HG03520 (cell line): Measurements from ENCODE around the gene PCDHA11.
"Not testable (repeated sequence)": the region's sequence is repeated elsewhere in the genome, so short reads cannot be mapped to it uniquely, and the experiment has no call there.

ENCODE experiments used
- ATAC-seq: cut with Tn5 transposase; IDR thresholded peaks from one replicate; pipeline ENCODE4 v1.9.1; 2021; ENCODE audit warnings: mild to moderate bottlenecking, moderate library complexity; ENCODE audit not compliant: unreplicated experiment

PCDHA11 gene

GRCh38 chr5:140849831-140850634 is 18.7 kb upstream of the PCDHA11 start:
- ATAC-seq, result not testable (repeated sequence)

DNA sequence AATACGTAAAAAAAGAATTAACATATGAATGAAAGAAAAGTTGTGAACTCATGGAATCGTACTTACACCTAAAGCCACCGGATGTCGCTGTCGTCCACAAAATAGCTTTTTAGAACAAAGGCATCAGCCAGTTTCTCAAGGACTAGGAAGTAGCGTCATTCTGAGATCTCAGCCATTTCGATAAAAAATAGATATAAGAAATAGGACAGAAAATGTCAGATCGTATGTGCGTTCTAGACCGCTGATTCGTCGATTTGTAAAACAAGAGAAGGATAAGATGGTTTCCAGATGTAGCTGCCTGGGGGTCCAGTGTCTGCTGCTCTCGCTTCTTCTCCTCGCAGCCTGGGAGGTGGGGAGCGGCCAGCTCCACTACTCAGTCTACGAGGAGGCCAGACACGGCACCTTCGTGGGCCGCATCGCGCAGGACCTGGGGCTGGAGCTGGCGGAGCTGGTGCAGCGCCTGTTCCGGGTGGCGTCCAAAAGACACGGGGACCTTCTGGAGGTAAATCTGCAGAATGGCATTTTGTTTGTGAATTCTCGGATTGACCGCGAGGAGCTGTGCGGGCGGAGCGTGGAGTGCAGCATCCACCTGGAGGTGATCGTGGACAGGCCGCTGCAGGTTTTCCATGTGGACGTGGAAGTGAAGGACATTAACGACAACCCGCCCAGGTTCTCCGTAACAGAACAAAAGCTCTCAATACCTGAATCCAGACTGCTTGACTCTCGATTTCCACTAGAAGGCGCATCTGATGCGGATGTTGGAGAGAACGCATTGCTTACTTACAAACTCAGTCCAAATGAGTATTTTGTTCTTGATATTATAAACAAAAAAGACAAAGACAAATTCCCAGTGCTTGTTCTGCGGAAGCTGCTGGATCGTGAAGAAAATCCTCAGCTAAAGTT is 12.7 kb upstream of the PCDHA11 start, which contains the start of gene PCDHA10:
TSS of gene PCDHA10 (plus strand) at position 126 of the 903 bp plus-strand sequence. CDS start at position 278, 152 bp downstream.
- ATAC-seq, result no peak

GRCh38 chr5:140857177-140857986 is 11.4 kb upstream of the PCDHA11 start:
- no peak for ATAC-seq

GRCh38 chr5:140857987-140858240 is 10.8 kb upstream of the PCDHA11 start:
- ATAC-seq, result no peak

- ATAC-seq, result no peak
Observed at GRCh38 chr5:140862441-140863295, 6.1 kb upstream of the PCDHA11 start.

DNA sequence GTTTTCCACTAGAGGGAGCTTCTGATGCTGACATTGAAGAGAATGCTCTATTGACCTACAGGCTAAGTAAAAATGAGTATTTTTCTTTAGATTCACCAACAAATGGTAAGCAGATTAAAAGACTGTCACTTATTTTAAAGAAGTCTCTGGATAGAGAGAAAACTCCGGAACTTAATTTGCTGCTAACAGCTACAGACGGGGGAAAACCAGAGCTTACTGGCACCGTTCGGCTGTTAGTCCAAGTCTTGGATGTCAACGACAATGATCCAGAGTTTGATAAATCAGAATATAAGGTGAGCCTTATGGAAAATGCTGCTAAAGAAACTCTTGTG is 764 bp downstream of the PCDHA11 start:
- no peak for ATAC-seq

DNA sequence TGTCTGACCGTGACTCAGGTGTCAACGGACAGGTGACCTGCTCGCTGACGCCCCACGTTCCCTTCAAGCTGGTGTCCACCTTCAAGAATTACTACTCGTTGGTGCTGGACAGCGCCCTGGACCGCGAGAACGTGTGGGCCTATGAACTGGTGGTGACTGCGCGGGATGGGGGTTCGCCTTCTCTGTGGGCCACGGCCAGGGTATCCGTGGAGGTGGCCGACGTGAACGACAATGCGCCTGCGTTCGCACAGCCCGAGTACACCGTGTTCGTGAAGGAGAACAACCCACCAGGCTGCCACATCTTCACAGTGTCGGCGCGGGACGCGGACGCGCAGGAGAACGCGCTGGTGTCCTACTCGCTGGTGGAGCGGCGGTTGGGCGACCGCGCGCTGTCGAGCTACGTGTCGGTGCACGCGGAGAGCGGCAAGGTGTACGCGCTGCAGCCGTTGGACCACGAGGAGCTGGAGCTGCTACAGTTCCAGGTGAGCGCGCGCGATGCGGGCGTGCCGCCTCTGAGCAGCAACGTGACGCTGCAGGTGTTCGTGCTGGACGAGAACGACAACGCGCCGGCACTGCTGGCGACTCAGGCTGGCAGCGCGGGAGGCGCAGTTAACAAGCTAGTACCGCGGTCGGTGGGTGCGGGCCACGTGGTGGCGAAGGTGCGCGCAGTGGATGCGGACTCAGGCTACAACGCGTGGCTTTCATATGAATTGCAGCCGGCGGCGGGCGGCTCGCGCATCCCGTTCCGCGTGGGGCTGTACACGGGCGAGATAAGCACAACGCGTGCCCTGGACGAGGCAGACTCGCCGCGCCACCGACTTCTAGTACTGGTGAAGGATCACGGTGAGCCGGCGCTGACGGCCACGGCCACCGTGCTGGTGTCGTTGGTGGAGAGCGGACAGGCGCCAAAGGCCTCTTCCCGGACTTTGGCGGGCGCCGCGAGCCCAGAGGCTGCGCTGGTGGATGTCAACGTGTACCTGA is 1.8 kb downstream of the PCDHA11 start:
- no peak for ATAC-seq

- ATAC-seq, result no peak
Observed at GRCh38 chr5:140875085-140876065, 6.6 kb downstream of the PCDHA11 start, which contains the start of gene PCDHA12. TSS of gene PCDHA12 (plus strand) at chr5:140875308. CDS start at chr5:140875473, 165 bp downstream.

- ATAC-seq, result not testable (repeated sequence)
Observed at GRCh38 chr5:140876541-140877261, 7.9 kb downstream of the PCDHA11 start.

DNA sequence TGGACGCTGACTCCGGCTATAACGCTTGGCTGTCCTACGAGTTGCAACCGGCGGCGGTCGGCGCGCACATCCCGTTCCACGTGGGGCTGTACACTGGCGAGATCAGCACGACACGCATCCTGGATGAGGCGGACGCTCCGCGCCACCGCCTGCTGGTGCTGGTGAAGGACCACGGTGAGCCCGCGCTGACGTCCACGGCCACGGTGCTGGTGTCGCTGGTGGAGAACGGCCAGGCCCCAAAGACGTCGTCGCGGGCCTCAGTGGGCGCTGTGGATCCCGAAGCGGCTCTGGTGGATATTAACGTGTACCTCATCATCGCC is 8.5 kb downstream of the PCDHA11 start:
- no peak for ATAC-seq

GRCh38 chr5:140881889-140882590 is 13.3 kb downstream of the PCDHA11 start, which contains the start of gene PCDHA13:
TSS of gene PCDHA13 (plus strand) at chr5:140882124. CDS start at chr5:140882269, 145 bp downstream.
- ATAC-seq, result no peak

DNA sequence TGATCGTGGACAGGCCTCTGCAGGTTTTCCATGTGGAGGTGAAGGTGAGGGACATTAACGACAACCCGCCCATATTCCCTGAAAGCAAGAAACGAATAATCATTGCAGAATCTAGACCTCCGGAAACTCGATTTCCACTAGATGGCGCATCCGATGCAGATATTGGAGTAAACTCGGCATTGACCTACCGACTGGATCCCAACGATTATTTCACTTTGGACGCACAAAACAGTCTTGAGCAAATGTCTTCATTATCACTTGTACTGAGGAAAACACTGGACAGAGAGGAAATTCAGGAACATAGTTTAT is 13.8 kb downstream of the PCDHA11 start:
- no peak for ATAC-seq

DNA sequence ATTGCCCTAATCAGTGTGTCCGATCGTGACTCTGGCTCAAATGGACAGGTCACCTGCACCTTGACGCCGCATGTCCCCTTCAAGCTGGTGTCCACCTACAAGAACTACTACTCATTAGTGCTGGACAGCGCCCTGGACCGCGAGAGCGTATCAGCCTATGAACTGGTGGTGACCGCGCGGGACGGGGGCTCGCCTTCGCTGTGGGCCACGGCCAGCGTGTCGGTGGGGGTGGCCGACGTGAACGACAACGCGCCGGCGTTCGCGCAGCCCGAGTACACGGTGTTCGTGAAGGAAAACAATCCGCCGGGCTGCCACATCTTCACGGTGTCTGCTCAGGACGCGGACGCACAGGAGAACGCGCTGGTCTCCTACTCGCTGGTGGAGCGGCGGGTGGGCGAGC is 14.6 kb downstream of the PCDHA11 start:
- no peak for ATAC-seq

- ATAC-seq, result no peak
Observed at GRCh38 chr5:140883927-140884697, 15.4 kb downstream of the PCDHA11 start.

- ATAC-seq, result no peak
Observed at GRCh38 chr5:140916325-140916724, 47.6 kb downstream of the PCDHA11 start.
